Effector CD4-positive, alpha-beta T cell (primary cell): Measurements from ENCODE around the gene FSCB. TPM values are rescaled to one million over a fixed set of nuclear protein-coding genes. Genes with fewer than 3 reads are reported as not detected.
"Not testable (repeated sequence)": the region's sequence is repeated elsewhere in the genome, so short reads cannot be mapped to it uniquely, and the experiment has no call there.

Source experiments
- DNase-seq: peaks from one replicate; pipeline ENCODE4 v3.0.0-alpha.2; 2020
- total RNA-seq: gene quantifications from one replicate; lab custom pipeline; 2026; lab: John Stamatoyannopoulos, UW

FSCB gene
- not detected for total RNA-seq

GRCh38 chr14:44507183-44507582 is at the start of gene FSCB:
TSS of gene FSCB (minus strand) at chr14:44507283. CDS start at chr14:44506987, 296 bp downstream.
- DNase-seq: no peak

GRCh38 chr14:44531658-44532057 is 24.6 kb upstream of the FSCB start:
- no peak for DNase-seq

DNA sequence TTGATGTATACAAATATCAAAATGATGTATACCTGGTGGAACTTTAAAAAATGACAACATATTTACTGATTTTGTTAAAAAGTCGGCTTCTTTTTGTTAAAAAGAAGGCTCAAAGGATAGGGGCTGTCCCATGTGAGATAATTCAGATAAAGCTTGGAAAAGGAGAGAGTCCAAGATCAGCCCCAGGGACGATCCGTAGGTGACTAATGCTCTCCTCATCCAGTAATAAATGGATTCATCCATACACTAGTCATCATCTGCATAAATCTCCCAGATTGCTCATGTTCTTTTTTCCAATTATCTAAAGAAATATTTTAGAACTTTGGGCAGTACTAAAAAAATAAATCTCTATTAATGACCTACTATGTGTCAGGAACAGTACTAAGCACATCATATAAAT is 23.4 kb upstream of the FSCB start:
- no peak for DNase-seq

DNA sequence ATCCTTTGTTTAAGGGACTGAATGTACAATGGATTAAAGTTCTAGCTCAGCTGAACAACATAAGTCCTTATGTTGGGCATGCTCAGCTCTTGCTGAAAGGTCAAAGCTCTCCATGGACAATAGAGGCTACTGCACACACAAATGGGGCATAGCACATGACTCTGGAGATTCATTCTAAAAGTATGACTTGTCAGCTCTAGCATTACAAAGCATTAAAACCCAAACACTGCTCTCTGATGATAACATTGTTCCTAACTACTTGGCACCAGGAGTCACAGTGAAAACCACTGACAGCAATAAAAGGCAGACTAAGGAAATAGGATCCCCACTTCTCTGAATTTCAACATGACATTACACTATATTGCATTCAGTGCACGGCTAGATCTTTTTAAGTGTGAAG is 21.9 kb upstream of the FSCB start:
- no peak for DNase-seq

- no peak for DNase-seq
Observed at GRCh38 chr14:44528180-44528579, 21.1 kb upstream of the FSCB start.

DNA sequence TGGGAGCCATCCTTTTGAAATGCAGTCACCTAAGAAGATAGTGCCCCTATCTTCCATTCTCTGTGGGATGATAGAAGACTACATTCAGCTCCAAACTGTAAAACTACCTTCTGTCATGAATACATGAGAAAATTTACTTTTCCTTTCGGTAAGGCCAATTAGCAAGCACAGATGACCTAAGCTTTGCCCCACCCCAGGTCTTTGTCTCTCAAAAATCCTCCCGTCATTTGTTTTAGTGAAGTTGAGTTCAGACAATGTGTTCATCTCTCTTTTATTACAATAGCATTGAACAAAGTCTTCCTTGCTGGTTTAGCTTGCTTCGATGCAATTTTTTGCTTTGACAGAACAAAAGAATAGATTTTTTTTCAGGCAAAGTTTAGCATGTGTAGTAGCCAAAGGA is 18.2 kb upstream of the FSCB start:
- DNase-seq: no peak

- DNase-seq: not testable (repeated sequence)
Observed at GRCh38 chr14:44515668-44516067, 8.6 kb upstream of the FSCB start.

DNA sequence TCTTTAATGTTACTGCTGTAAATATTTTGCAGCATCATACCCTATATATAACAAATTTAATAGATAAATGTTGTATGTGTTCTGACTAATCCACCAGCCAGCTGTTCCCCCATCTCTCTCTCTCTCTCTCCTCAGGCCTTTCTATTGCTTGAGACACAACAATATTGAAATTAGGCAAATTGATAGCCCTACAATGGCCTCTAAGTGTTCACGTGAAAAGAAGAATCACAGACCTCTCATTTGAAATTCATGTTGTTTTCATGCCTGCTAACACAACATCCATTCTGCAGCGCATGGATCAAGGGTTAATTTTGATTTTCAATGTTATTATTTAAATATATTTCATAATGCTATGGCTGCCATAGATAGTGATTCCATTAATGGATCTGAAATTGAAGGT is 1.8 kb upstream of the FSCB start:
- no peak for DNase-seq

DNA sequence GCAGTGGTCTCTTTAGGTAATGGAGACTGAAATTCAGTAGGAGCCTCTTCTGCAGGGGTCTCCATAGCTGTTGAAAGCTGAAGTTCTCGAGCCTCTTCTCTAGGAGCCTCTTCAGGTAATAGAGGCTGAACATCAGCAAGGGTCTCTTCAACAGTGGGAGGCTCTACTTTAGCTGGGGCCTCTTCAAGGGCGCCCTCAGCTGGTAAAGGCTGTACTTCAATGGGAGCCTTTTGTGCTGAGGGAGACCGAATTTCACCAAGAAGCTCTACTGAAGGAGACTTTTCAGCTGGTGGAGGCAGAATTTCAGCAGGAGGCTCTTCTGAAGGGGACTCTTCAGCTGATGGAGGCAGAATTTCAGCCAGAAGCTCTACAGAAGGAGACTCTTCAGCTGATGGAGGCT is 1.5 kb downstream of the FSCB start:
- no peak for DNase-seq

- DNase-seq: no peak
Observed at GRCh38 chr14:44497148-44497547, 9.9 kb downstream of the FSCB start.

DNA sequence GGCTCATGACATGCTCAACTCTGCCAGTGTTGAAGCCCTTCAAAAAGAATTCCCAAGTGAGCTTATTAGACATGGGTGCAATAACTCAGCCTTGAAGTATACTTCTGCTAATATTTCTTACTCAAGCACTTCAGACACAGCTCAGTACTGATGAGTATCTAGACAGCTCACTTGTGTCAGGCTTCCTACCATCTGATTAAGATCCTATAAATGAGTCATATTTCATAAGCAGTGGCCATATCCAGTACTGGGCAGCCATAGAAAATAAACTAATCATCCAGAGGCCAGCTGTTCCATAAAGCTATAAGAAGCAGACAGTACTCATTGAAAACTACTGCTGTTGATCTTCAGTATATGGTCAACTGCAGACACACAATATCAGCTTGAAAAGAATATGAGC is 12.9 kb downstream of the FSCB start:
- DNase-seq: no peak

- DNase-seq: no peak
Observed at GRCh38 chr14:44490966-44491365, 16.1 kb downstream of the FSCB start.

DNA sequence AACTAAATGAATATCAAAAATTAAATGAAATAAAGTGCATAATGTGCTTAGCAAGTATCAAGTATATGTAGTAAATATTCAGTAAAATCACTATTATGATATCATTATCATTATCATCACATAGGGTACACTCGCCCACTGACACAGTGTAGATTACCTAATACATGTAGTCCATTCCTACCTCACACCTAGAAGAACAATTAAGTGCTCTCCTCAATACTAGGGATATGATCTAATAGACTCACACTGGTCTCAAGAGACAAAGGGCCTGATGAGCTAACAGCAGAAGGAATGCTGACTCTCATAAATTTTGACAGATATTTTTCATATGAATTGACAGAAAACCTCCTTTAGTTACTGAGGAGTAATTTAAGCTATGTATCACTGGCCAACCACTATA is 29.1 kb downstream of the FSCB start:
- DNase-seq: no peak

DNA sequence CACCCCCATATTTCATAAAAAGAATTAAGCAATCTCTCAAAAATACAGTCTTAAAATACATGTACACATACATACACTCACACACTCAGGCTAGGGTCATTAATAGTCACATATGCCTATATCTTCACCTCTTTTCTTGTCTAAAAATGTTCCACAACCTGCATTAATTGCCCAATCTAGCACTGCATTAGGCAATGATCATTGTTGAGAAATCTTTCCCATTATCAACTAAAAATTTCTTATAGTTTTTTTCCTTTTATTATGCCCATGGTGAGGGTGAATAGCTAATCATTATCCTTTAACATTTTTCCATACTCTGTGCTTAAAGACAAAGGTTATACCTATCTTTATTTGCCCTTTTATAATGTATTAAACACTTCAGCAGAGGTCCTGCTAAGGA is 38.3 kb downstream of the FSCB start:
- no peak for DNase-seq

DNA sequence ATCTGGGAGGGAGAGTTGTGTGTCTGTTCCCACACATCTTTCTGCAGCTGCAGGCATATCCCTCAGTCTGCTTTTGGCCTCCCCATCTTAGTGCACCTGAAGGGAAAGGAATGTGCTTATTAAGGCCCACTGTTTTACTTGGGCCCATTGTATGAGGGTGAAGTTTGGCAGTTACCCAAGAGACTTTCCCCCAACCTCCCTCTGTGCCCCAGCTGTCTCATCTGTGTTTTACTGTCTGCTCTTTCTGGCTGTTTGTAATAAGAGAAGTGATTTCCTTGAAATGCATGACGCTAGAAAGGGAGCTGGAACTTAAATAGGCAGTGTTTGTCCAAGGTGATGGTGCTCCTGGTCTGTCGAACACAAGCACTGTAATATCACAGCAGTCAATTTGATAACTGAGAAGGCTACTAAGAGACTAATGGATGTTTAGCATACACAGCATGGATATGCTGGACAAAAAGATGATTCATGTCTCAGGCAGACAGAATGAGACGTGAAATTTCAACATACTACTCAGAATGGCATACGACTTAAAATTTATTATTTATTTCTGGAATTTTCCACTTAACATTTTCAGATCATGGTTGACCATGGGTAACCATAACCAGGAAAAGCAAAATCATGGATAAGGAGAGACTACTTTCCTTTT is 43.6 kb downstream of the FSCB start:
- no peak for DNase-seq

DNA sequence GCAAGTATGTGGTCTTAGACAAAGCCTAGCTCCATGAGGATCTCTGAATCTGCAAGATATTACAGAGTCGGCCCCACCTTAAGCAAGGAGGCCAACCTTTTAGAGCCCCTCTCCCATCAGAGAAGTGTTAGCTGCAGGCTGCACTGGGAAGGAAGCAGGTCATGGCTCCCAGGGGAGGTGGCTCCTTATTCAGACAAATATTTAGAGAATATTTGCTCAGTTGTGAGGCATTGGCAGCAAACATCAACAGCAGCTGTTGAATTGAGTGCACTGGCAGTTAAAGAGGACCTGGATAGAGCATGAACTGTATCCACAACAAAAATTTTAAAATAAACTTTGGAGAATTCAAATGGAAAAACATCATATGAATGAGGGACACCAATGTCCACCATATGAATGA is 44.7 kb downstream of the FSCB start:
- DNase-seq: no peak

DNA sequence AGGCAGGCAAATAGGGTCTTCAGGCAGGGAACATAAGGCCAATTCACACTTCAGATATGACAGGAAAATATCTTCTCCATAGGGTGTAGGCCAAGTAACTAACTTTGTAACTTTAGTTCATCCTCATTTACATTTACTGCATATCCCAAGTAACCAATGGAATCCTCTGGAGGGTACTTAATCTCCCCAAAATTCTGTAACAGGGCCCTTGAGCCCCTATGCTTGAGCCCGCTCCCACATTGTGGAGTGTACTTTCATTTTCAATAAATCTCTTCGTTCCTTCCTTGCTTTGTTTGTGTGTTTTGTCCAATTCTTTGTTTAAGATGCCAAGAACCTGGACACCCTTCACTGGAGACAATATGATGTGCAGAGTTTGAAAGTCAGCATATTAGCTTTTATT is 45.3 kb downstream of the FSCB start:
- no peak for DNase-seq
